HK-2 (cell line): Measurements from ENCODE around the gene EIF2B4.
"Not testable (repeated sequence)": the region's sequence is repeated elsewhere in the genome, so short reads cannot be mapped to it uniquely, and the experiment has no call there.

Source experiments
- DNase-seq: peaks from one replicate; pipeline ENCODE4 v3.0.0-alpha.2; 2018; ENCODE audit not compliant: unreplicated experiment

The EIF2B4 gene

DNA sequence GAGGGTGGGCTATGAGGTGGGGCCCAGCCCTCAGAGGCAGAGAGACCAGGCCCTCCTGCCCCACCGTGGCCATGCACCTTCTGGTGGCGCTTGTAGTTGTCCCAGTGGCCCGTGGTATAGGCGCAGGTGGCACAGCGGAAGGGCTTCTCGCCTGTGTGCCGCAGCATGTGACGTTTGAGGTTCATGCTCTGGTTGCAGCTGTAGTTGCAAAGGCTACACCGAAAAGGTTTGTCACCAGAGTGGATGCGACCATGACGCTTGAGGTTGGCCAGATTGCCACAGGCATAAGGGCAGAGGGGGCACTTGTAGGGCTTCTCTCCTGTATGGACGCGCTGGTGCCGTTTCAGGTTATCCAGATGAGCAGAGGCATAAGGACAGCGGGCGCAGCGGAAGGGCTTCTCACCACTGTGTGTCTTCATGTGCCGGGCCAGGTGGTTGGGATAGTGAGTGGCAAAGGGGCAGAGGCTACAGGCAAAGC lies 7.5 kb upstream of the EIF2B4 start:
- no peak for DNase-seq

DNA sequence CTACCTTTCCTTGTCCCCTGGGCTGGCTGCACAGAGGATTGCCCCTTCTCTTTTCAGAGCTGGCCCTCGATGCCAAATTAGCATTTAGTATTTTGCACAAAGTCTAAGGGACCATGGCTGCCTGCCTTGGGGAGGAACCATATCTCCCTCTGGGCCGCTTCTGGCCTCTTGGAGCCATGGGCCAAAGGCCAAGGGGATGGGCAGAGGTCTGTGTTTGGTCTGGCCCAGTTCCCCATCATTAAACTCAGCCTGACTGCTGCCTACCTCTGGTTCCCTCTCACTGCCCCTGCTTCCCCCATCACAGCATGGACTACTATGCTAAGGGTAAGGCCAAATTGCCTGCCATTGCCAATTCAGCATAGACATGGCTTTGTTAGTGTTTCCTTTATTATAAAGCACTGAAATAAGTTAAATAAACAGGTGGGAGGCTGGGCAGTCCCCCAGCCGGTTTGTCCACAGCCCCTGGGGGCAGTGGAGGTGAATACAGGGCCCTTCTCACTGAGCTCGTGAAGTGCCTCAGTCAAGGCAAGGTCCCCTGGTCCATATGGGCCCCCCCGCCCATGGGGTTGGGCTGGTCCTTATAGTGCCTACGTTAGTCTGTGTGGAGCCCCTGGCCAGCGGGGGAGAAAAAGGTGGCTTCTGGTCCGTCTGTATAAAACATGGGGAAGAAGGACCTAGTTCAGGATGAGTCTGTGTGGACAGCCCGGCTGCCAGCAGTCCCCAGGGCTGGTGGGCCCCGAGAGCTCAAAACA lies 6.9 kb upstream of the EIF2B4 start:
- DNase-seq: no peak

DNA sequence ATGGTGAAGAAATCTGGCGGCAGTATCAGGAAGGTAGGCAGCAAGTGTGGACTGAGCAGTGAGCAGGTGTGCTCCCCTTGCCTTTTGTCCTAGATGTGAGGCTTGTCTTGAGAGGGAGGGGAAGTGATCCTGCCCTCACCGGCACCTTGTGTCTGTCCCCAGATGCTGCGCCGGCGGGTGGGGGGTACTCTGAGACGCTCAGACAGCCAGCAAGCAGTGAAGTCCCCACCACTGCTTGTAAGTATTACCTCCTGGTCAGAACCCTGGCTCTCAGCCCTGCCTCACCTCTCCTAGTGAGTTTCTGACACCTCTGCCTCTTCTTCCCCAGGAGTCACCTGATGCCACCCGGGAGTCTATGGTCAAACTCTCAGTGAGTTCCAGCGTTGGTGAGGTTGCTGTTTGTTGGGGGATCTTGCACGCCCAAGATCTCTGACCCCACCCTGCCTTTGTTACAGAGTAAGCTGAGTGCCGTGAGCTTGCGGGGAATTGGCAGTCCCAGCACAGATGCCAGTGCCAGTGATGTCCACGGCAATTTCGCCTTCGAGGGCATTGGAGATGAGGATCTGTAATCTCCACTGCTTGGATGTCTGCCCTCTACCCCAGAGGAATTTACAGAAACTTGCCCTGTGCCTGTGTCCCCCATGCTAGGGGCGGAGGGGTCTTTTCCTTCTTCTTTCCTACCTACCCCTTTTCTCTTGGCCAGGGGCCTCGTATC lies 6.2 kb upstream of the EIF2B4 start:
- DNase-seq: no peak

DNA sequence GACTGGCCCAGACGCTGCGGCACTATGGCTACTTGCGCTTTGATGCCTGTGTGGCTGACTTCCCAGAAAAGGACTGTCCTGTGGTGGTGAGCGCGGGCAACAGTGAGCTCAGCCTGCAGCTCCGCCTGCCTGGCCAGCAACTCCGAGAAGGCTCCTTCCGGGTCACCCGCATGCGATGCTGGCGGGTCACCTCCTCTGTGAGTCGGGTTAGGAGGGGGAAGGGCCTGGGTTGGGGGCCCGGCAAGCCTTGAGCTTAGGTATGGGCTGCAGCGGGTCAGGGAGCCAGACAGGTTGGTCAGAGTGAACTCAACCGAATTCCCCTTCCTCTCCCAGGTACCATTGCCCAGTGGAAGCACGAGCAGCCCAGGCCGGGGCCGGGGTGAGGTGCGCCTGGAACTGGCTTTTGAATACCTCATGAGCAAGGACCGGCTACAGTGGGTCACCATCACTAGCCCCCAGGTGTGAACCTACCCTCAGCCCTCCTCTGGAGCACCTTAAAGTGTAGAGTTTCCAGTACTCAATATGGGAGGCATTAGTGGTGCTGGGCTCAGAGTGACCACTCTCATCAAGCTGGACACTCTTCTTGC lies 5.5 kb upstream of the EIF2B4 start:
- DNase-seq: no peak

DNA sequence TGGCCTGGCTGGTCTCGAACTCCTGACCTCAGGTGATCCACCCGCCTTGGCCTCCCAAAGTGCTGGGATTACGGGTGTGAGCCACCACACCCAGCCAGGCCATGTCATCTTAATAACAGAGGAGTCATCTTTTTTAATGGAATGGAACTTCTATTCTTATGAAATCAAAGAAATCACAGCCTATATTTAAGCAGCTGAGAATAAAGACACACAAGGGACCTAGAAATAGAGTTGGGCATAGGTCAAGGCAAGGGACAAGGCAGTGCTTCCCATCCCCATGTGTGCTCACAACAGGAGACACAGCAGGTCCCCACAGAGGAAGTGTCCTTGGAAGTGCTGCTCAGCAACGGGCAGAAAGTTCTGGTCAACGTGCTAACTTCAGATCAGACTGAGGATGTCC lies 3.4 kb upstream of the EIF2B4 start:
- no peak for DNase-seq

DNA sequence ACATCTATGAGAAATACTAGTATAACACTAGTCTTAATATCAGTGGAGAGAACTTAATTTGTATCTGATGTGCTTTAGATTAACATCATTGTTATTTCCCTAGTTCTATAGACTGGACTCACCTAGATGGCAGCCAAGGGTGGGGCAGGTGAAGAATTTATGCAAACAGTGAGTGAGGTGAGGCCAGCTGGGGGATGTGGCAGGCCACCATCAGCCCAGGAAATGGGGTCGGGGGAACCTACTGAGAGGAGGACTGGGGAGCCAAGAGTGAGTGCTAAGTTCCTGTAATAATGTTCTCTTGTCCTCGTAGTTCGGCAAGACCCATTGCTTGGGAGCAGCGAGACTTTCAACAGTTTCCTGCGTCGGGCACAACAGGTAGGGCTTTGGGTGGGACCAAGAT lies 2.8 kb upstream of the EIF2B4 start:
- DNase-seq: no peak

DNA sequence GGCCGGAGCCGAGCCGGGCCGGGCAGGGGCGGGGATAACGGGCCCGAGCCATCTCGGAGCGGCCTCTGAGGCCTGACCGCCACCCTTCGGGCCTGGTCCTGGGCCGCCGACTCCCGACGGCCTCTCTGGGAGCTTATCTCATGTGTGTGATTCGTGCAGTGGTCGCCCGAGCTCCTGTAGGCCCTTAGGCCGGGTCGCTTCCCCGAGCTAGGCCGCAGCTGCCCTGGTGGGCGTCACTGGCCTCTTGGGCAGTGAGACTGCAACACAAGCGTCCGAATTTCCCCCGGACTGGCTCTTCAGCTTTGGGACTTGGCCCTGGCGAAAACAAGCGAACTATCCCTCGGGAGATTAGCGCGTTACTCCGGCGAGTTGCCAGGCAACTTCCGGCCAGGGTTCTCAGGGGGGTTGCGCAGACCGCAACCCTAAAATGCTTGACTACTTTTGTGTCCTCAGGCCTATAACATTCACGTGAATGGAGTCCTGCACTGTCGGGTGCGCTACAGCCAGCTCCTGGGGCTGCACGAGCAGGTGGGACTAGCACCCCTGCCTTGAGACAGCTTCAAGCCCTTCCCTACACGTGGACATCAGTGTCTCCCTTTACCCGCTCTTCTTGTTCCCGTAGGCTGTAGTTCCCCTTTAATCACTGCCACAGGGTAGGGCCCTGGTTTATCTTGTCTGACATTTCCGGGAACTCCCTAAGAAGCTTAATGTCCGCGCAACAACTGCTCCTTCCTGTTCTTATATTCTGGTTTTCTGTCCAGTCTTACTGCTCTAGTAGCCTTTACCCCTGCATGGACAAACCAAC lies 880 bp upstream of the EIF2B4 start:
- peak; percentile 47 for DNase-seq

DNA sequence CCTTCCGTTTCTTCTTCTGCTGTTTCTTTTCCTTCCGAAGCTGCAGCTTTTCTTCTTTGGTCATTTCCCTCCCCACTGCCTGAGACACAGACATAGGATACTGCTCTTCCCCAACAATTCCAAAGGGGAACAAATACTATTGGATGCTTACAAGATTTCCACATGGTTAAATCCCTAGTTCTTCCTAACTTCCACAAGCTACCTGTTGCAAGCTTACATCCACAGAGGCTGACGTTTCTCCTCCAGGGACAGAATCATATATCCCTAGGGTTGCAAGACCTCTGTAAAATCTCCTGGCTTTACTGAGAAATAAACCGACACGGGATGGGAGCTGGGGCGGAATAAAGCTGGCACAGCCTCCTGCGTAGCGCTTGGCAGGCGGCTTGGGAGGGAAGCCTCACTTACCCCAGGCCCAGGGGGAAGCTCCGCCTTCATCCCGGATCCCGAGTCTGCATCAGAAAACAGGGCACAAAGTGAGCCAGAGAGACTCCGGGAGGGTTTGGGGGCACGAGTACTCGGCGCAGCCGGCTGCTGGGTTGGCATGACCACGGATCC lies 590 bp downstream of the EIF2B4 start:
- DNase-seq: peak; percentile 66

DNA sequence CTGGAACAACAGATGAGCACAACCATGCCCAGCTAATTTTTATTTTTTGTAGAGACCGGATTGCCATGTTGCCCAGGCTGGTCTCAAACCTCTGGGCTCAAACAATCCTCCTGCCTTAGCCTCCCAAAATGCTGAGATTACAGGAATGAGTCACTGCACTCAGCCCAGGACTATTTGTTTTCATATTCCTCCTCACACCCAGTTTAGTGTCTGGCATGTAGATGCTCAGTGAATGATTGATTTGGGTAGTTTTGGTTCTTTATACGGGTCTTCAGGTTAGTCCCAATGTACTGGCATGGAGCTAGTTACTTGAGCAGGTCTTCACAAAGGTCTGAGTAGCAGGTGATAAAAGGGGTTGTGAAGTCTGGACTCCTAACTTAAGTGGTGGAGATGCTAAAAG lies 6.2 kb downstream of the EIF2B4 start:
- no peak for DNase-seq

DNA sequence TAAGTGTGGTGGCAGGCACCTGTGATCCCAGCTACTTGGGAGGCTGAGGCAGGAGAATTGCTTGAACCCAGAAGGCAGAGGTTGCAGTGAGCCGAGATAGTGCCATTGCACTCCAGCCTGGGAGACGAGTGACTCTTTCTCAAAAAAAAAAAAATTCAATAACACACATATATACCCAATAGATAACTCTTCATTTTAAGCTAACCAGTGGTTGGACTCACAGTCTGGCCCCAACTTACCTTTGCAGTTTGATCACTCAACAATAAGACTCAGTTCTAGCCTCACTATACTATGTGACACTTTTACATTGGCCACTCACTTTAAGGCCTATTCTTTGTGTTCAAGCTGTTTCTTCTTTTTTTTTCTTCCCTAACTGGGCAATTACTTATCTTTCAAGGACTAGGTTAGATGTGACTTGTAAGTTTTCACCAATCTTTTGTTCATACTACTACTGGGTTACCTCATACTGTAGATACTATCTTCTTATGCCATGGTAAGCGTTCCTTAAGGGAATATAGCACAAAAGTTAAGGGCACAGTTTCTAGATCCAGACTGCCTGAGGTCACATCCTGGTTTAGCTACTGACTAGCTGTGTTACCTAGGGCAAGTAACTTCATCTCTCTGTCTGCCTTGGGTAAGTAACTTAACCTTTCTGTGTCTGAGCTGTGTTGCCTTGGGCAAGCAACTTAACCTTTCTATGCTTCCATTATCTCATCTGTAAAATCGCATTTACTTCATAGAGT lies 7.3 kb downstream of the EIF2B4 start:
- no peak for DNase-seq

DNA sequence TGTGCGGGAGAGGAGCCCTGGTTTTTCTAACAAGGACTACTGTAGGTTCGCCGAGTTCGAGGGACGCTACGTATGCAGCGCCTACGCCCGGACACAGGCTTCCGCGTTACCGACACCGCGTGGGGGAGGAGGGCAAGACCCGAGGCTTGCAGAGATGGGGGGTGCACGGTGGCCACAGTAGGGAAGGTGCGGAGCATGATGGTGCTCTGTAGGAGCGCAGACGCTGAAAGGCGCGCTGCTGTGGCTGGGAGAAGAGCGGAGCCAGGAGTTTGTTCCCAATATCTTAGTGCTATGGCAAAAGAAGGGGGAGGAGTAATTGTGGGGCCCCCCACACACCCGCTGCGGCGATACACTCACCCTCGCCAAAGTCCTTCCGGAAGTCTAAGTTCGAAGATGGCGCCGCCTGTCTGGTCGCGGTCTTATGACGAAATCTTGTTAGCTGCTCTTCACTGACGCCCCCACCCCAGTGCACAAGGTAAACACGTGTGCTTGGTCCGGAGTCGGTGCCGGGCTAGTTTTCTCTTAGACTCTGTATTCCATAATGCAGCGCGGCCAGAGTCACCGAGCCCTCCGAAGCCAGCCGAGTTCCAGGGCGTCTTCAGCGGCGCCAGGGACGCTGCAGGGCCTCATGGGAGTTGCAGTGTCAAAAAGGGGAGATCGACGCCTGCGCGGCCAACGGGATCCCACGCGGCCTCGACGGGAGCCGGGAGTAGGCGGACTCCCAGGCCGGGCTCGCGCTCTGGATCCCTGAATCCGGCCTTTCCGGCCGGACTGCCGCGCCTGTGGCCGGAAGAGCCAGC lies 13.6 kb downstream of the EIF2B4 start, which contains the start of gene GTF3C2:
Gene GTF3C2 (minus strand): TSS at position 383 of the 800 bp plus-strand sequence. CDS start 13,210 bp downstream, outside the sequence.
- peak; percentile 97 for DNase-seq

DNA sequence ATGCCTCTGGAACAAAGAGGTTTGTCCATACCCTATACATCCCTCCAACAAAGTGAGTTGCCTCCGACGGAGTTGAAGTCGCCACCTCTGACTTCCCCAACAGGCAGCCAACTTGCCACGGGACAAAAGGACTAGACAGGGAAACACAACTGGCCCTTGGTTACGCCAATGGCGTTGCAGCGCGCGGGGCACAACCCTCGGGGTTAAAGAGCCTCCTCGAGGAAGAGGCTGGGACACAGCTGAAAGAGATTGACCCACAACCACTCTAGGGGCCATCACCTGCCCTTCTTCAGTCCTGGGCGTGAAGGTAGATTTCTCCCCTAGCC lies 14.1 kb downstream of the EIF2B4 start:
- DNase-seq: peak; percentile 80

DNA sequence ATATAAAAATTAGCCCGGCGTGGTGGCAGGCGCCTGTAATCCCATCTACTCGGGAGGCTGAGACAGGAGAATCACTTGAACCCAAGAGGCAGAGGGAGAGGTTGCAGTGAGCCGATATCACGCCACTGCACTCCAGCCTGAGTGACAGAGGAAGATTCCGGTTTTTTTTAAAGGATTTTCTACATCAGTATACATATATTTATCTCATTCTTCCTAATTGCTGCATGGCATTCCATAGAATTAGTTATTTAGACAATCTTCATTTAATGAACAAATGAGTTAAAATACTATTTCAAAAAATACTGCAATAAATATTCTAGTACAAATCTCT lies 15.6 kb downstream of the EIF2B4 start:
- DNase-seq: no peak

DNA sequence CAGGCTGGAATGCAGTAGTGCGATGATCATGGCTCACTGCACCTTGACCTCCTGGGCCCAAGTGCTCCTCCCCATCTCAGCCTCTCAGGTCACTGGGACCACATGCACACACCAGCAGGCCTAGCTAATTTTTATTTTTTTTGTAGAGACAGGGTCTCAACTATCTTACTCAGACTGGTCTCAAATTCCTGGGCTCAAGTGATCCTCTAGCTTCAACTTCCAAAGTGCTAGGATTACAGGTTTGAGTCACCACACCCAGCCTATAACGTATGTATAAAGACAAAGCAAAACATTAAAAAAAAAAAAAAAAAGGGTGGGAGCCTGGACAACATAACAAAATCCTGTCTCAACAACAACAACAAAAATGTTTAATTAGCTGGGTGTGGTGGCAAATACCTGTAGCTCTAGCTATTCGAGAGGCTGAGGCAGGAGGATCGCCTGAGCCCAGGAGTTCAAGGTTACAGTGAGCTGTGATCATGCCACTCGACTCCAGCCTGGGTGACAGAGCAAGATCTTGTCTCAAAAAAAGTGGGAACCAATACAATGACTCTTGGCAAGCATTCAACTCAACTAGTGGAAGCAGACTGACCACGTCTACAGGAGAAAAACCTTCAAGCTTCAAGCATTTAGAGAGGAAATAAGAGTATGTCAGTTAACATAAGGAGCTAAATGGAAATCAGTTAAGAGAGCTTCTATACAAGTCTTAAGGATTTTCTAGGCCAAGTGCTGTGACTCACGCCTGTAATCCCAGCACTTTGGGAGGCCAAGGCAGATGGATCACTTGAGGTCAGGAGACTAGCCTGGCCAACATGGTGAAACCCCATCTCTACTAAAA lies 16.2 kb downstream of the EIF2B4 start:
- DNase-seq: no peak

DNA sequence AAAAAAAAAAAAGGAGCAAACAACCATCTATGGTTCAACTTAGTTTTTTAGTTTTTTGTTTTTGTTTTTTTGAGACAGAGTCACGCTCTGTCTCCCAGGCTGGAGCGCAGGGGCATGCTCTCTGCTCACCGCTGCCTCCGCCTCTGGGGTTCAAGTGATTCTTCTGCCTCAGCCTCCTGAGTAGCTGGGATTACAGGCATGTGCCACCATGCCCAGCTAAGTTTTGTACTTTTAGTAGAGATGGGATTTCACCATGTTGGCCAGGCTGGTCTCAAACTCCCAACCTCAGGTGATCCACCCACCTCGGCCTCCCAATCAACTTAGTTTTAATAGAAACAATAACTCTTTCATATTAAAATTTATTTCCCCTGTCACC lies 16.8 kb downstream of the EIF2B4 start:
- DNase-seq: not testable (repeated sequence)

DNA sequence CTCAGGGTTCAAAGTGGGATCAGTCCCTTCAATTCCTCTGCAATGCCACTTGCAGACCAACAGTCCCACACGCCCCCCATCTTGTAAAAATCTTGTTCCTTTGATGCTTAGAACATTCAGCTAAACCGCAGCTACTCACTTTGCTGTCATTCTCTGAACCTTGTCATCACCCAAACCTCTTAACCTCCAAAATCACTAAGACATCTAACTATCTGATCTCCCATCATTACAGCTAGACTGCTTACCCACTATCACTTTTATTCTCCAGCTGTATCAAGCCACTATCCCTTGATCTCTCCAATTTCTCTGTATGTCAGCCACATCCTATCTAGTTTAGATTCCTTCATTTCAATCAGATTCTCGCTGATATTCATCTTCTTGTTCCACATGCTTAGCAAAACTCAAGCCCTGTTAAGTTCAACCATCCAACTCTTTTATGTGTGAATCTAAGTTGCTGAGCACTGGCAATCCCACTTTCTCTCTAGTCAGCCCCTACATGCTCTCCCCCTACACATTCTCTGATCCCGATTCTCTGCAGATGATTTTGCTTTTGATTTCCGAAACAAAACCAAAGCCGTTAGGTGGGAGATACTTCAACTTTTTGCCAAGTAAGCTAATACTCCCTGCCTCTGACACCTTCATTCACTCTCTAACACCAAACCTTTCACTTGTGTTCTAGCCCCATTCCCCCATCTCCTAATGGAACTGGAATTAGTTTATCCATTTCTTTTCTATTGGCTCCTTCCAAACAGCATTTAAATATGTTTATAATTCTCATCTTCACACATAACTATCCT lies 18.1 kb downstream of the EIF2B4 start:
- no peak for DNase-seq

DNA sequence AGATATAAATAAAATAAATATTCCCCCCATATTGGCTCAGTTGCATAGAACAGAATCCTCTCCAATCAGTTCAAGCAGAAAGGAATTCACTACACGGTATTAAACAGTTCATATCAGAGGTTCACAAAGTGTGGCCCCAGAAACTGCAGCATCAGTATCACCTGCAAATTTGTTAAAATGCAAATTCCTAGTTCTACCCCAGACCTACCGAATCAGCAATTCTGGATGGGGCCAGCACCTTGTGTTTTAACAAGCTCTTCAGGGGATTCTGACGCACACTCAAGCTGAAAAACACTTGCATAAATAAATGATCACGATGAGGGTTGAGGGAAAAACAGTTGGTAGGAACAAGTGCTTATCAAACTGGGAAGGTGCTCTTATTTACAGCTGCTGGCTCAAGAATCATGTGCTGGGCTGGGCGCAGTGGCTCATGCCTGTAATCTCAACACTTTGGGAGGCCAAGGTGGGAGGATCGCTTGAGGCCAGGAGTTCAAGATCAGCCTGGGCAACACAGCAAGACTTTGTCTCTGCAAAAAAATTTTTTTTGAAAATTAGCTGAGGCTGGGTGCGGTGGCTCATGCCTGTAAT lies 19.9 kb downstream of the EIF2B4 start:
- no peak for DNase-seq

DNA sequence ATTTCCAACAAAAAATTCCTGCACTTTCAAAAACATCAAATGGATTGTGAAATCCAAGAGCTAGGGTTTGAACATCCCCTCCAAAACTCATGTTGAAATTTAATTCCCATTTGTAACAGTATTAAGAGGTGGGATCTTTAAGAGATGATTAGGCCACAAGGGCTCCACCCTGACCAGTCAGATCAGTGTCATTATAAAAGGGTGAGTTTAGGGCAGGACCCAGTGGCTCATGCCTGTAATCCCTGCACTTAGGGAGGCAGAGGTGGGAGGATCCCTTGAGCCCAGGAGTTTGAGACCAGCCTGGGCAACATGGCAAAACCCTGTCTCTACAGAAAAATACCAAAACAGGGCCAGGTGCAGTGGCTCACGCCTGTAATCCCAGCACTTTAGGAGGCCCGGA lies 22.5 kb downstream of the EIF2B4 start:
- no peak for DNase-seq
